KG1 (cell line): ENCODE data around the gene CEP112.
A peak's percentile ranks its signal among the peaks of the same experiment; 100 is the strongest.

Experiments
- DNase-seq: peaks from one replicate; lab custom pipeline; 2025; lab: John Stamatoyannopoulos, UW

The CEP112 gene

DNA sequence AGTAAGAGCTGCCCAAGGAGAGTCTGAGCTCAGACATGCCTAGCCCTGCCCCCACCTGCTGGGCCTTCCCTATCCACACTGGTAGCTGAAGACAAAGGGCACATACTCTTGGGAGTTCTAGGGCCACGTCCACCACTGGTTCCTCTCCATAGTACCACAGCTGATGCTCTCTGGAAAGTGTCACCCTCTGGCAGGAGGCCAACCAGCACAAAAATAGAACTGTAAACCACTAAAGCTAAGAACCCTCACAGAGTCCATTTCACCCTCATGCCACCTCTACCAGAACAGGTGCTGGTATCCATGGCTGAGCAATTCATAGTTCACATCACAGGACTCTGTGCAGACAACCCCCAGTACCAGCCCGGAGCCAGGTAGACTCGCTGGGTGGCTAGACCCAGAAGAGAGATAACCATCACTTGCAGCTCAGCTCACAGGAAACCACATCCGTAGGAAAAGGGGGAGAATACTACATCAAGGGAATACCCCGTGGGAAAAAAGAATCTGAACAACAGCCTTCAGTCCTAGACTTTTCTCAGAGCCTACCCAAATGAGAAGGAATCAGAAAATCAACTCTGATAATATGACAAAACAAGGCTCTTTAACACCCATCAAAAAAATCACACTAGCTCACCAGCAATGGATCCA, 115.3 kb downstream of the CEP112 start:
- no peak for DNase-seq

DNA sequence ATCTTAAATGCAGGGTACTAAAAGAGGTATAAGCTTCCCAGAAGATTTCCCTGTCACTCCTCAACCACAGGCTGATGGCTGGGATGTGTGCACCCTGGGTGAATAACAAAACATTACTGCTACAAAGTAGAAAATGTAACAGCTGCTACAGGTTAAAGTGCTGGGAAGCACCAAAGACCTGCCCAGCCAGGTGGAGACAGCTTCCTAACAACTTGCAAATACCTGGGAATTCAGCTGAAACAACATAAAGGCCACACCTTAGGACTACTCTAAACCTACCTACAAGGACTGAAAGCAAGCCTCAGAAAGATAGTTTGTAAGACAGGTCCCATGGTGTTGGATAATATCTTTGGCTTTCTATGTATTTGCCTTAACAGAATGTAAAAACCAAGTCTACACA, 118.5 kb downstream of the CEP112 start:
- no peak for DNase-seq

DNA sequence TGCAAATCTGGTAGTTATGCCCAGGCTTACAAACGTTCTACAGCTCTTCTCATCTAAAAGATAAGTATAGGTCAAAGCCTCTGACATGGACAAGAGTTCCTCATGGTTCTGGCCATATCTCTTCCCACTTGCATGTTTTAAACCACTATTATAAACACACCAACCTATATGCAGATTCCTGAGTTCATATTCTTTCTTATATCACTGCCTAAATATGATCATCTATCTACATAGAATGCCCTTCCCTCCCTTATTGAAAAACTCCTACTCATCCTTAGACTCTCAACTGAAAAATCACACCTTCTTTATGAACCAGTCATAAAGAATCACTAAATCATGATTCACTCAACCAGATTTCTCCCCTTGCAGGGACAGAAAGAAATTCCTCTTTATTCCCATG, 128.2 kb downstream of the CEP112 start:
- no peak for DNase-seq

DNA sequence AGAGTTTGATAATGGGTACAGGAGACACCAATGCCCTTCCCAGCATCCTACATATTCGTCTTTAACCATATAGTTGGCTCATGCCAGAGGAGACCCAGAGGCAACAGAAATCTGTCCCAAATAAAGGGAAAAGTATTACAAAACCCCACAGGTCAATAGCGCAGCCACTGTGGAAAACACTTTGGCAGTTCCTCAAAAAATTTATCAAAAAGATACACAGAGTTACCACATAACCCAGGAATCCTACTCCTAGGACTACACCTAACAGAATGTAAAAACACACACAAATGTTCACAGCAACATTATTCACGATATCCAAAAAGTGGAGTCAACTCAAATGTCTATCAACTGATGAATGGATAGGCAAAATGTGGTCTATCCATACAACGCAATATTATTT, 135.8 kb downstream of the CEP112 start:
- no peak for DNase-seq

DNA sequence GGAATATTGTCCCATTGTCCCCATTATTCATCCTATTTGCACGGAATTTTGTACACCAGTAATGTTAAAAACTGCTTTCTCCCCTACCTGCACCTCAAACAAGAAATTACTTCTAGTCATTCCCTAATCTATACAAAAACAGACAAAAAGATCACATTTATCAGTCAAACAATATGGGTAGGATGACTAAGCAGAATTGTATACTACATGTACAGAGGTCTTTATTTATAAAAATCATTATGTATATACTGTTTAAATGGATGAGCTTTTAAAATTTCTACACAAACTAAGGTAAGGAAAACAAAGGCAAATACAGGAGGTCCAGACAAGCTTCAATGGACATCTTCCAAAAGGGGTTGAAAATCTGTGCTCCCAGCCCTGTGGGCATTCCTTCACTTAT, 137.7 kb downstream of the CEP112 start:
- no peak for DNase-seq

DNA sequence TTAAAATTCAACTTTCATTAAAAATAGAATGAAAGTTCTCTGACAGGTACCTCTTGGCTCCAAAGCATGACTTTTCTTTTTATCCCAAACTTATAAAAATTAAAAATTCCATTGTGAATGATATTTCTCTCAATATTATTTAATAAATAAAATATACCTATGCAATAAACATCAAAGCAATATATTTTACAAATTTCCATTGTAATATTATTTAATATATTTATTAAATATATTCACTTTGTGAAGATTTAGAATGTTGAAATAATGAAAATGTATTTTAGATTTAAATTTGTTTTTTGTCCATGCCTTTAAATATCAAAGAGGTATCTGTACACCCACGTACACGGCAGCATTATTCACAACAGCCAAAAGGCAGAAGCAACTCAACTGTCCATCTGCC, 147.8 kb downstream of the CEP112 start:
- DNase-seq = no peak

DNA sequence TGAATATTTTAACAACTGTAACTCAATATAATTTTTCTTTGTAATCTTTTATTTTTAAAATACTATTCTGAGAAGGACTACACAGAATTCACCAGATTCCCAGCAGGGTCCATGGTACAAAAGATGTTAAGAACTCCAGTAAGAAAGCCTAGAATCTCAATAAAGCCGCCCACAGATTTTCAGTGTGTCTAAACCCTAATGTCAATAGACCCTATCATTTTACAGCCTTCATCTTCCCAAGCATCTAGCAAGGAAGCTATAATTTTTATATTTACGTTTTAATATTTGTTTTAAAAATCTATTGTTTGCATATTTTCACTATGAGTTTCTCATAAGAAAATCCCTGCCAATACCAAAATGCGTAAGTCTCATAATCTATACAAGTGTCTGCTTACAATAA, 148.5 kb downstream of the CEP112 start:
- DNase-seq = no peak

GRCh38 chr17:66040402-66040801, 151.5 kb downstream of the CEP112 start:
- DNase-seq = no peak

- no peak for DNase-seq
Observed at GRCh38 chr17:66038125-66038524, 153.8 kb downstream of the CEP112 start.

GRCh38 chr17:66037221-66037620, 154.7 kb downstream of the CEP112 start:
- DNase-seq = no peak

GRCh38 chr17:66032082-66032712, 159.7 kb downstream of the CEP112 start:
- DNase-seq = no peak

GRCh38 chr17:66025551-66025950, 166.4 kb downstream of the CEP112 start:
- DNase-seq = no peak

- no peak for DNase-seq
Observed at GRCh38 chr17:66021757-66022156, 170.2 kb downstream of the CEP112 start.

- DNase-seq = peak; percentile 1
Observed at GRCh38 chr17:66018786-66019185, 173.1 kb downstream of the CEP112 start.

DNA sequence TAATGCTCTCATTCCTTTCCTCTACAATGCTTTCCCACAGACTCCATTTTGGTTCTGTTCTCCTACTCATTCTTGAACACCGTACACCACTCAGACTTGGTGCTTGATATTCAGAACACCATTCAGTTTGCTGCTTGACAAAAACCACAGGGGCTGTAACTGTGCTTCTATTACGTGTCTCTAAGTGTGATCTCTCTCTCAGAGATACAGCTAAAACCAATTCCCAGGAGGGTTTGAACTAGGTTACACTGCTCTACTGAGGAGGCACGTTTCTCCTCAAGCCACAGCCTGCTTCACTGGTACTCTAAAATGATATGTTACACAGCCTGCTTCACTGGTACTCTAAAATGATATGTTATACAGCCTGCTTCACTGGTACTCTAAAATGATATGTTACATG, 175.7 kb downstream of the CEP112 start:
- no peak for DNase-seq

DNA sequence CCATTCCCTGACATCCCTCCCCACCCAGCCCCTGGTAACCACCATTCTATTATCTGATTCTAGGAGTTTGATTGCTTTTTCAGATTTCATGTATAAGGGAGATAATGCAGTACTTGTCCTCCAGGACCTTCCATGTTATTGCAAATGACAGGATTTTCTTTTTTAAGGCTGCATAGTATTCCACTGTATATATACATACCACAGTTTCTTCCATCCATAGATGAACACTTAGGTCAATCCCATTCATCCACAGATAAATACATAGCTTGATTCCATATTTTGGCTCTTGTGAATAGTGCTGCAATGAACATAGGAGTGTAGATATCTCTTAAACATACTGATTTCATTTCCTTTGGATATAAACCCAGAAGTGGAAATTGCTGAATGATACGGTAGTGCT, 183.3 kb downstream of the CEP112 start:
- DNase-seq = no peak

DNA sequence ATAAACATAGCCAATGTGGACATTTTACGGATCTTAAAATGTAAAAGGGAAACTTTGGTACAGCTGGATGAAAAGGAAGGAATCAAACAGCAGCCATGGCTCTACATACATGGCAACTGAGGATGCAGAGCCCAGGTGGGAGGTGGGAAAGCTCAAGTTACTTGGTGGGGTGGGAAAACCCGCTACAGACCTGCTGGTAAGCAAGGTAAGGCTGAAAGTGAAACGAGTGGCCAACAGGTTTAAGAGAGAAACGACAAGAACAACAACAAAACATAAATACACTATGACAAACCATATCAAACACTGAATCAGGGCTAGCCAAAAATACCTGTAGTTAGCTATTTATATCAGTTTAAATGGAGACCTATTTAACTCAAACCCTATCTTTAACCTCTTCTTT, 185.3 kb downstream of the CEP112 start:
- DNase-seq = no peak

DNA sequence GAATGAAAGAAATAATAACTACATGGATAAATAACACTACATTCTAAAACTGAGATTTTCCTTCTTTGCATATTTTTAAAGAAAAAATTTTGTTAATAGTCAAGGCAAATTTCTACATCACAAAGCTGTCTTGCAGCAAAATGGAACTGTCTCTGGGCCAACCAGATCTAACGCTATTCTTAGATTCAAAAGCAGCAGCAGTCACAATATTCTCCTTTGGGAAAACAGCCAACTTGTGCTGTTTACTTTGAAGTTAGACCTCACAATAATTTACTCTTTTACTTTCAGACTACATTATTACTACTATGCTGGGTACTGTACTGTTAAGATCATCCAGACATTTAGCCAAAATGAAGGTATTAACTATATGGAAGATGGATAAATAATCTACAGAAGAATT, 189.1 kb downstream of the CEP112 start:
- no peak for DNase-seq

- no peak for DNase-seq
Observed at GRCh38 chr17:66002063-66002585, 189.8 kb downstream of the CEP112 start.

DNA sequence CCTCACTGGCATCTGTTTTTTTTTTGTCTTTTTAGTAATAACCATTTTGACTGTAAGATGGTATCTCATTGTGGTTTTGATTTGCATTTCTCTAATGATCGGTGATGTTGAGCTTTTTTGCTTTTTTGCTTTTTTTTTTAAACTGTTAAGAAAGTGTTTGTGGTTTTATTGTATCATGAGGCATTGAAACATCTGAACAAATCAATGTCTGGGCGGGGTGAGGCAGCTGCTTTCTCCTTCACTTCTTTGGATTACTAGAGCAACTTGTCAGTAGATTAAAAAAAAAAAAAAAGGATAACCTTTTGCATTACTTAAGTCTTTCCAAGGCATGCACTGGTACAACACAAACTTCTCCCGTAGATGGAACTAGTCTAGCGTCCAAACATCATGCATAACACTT, 191.7 kb downstream of the CEP112 start:
- DNase-seq = no peak

- DNase-seq = no peak
Observed at GRCh38 chr17:65998675-65999074, 193.3 kb downstream of the CEP112 start.

DNA sequence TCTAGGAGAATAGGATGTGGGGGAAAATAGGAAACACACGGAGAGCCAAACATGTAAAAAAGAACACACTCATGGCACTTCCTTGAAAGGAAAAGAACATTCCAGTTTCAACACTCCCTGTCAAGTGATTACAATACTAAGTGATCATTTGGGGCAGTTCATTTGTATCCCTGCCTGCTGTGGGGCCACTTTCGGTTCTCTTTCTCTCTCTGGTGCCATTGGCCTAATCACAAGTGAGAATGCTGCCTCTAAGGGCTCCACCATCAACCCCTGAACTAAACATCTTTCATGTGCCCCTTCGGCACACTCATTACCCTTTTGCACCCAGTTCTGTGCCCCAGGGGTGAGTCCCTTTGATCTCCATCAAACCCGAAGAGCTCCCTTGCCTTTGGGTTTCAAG, 197.3 kb downstream of the CEP112 start:
- no peak for DNase-seq

GRCh38 chr17:65994114-65994513, 197.8 kb downstream of the CEP112 start:
- no peak for DNase-seq

DNA sequence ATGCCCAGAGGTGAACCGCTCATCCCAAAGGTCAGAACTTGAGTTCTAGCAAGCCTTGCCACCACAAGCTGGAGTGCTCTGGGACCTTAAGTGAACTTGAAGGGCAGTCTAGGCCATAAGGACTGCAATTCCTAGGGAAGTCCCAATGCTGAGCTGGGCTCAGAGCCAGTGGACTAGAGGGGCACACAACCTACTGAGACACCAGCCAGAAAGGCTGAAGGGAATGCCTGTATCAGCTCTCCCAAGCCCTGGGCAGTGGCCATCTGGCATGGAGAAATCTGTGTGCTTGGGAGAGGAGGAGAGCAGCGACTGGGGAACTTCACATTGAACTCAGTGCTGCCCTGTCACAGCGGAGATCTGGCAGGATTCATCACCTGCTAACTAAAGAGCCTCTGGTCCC, 201.3 kb downstream of the CEP112 start:
- DNase-seq = no peak
